ENCODE data around the gene GRIN2B.
A peak's percentile ranks its signal among the peaks of the same experiment; 100 is the strongest.

Gene GRIN2B

DNA sequence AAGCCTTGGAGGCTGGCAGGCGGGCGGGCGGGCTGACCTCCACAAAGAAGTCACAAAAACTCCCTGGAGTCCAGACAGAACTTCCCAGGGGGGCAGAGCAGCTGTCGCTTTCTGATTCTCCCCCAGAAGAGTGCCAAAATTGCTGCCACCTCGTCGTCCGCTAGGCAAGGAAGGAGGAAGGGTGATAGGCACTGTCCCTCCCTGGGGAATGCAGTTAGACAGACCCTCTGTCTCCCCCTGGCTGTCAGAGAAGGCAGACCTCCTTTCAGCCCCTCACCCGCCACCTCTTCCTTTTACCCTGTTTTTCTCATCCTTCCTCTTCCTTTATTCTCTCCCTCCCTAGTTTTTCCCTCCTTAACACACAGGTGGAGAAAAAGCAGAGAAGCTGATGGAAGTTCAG, 18.7 kb downstream of the GRIN2B start:
- no peak for DNase-seq (ENCODE audit: low read depth, low spot score)
- TF ChIP-seq, protein P1, sequence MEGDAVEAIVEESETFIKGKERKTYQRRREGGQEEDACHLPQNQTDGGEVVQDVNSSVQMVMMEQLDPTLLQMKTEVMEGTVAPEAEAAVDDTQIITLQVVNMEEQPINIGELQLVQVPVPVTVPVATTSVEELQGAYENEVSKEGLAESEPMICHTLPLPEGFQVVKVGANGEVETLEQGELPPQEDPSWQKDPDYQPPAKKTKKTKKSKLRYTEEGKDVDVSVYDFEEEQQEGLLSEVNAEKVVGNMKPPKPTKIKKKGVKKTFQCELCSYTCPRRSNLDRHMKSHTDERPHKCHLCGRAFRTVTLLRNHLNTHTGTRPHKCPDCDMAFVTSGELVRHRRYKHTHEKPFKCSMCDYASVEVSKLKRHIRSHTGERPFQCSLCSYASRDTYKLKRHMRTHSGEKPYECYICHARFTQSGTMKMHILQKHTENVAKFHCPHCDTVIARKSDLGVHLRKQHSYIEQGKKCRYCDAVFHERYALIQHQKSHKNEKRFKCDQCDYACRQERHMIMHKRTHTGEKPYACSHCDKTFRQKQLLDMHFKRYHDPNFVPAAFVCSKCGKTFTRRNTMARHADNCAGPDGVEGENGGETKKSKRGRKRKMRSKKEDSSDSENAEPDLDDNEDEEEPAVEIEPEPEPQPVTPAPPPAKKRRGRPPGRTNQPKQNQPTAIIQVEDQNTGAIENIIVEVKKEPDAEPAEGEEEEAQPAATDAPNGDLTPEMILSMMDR (IDR thresholded peaks at IDR 0.05; ENCODE audit: low read depth, low read length) = peak; percentile 29
- in situ Hi-C loops (cut with HindIII; ENCODE audit: low sequenced_read_pairs) = no loop called here
- no peak overlapping the region for H3K4me3 ChIP-seq (ENCODE audit: low read depth, low read length)

DNA sequence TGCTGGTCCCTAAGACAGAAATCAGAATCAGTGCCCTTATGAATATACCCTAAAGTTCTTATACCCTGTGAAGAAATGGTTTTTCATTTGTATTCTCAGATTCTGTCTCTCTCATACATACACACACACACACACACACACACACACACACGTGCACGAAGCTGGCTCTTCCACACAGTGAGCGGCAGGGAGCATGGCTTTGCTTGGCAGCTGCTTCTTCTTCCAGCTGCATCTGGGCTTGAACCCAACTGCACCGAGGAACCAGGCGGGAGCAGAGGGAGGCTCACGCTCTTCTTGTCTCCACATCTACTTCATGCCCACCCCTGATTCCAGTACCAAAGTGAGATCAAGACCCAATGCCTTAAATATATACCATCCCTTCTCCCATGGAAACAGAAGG, 19.4 kb downstream of the GRIN2B start:
- TF ChIP-seq, protein P1 (IDR thresholded peaks at IDR 0.05; ENCODE audit: low read depth, low read length) = no peak
- no peak for DNase-seq (ENCODE audit: low read depth, low spot score)
- no peak overlapping the region for H3K4me3 ChIP-seq (ENCODE audit: low read depth, low read length)
- in situ Hi-C loops (cut with HindIII; ENCODE audit: low sequenced_read_pairs) = no loop called here

DNA sequence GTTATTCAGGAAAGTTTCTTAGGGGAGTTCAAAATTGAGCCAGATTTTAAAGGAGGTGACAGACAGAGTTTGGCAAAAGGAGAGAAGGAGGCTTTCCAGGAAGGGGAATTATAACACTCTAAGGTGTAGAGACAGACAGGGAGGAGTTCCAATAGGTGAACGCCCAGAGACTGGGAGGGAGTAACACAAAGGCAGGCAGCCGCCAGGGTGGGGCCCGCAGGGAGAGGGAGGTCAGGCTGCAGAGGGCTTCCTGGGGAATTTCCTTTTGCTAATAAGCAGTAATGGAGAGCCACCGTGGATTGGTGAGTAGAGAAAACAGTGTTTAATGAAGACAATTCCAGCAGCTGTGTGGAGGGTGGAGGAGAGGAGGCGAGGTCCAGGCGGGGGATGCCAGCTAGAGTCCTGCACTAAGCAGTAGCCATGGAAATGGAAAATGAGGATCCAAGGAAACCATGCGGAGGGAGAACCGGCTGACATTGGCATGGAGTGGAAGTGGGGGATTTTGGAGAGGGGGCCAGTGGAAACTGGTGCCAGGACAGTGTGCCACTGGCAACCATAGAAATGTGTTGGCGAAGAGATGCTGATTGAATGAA, 22.2 kb downstream of the GRIN2B start:
- H3K4me3 ChIP-seq (ENCODE audit: low read depth, low read length) = no peak overlapping the region
- DNase-seq (ENCODE audit: low read depth, low spot score) = no peak
- in situ Hi-C loops (cut with HindIII; ENCODE audit: low sequenced_read_pairs) = no loop called here
- TF ChIP-seq, protein P1 (IDR thresholded peaks at IDR 0.05; ENCODE audit: low read depth, low read length) = no peak

DNA sequence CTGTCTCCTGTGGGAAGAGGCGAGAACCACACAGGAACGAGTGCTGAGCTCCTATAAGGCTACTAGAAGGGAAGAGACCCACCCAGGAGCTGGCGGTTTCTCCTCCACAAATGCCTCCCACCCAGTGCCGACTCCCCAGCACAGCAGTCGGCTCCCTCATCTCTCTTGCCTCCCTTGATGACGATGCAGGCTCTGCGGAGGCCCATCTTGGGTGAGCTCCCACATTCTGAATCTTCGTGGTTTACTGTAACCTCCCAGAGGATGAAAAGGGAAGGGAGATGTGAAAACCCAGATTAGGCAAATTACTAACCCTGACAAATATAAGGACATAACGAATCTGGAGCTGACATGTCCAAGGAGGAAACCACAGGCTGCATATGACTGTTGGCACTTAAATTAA, 23.8 kb downstream of the GRIN2B start:
- in situ Hi-C loops (cut with HindIII; ENCODE audit: low sequenced_read_pairs) = no loop called here
- no peak for DNase-seq (ENCODE audit: low read depth, low spot score)
- no peak overlapping the region for H3K4me3 ChIP-seq (ENCODE audit: low read depth, low read length)
- TF ChIP-seq, protein P1 (IDR thresholded peaks at IDR 0.05; ENCODE audit: low read depth, low read length) = no peak

DNA sequence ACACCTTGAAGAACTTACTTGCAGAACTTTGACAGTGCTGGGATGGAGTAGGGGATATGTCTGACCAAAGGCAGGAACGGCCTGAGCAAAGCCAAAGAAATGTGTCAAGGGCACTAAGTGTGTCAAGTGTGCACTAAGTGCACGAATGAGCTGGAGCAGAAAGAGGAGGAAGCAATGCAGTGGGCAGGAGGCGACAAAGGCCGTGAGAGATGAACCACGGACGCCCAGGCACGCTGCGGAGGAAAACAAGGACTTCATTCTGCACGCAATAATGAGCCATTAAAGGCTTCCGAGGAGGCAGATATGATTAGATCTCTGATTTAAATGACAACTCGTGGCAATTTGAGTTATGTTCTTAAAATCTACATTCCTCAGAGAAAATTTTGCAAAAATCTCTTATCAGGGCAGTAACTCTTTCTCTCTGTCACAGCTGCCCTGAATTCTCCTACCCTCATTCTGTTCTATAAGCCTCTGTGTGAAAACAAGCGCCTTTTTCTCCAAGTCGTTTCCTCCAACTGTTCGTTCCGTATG, 25.3 kb downstream of the GRIN2B start:
- TF ChIP-seq, protein P1 (IDR thresholded peaks at IDR 0.05; ENCODE audit: low read depth, low read length) = no peak
- in situ Hi-C loops (cut with HindIII; ENCODE audit: low sequenced_read_pairs) = no loop called here
- DNase-seq (ENCODE audit: low read depth, low spot score) = no peak

DNA sequence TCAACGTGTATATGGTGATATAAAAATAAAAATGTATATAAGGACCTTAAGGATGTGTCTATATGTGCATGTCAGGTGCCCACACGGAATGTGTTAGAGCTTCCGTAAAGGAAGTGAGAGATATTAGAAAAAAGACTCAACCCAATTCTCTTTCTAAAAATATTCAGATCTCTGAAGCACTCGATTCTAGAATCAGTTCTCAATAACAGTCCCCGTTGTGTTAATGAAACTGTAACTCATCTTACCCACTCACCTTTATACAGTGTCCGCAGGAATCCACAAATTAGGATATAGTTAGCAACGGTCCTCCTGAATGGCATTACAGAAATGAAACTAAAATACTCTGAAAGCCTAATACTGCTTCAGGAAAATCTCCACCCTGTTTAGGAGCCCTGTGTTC, 29.3 kb downstream of the GRIN2B start:
- no peak overlapping the region for H3K4me3 ChIP-seq (ENCODE audit: low read depth, low read length)
- no peak for DNase-seq (ENCODE audit: low read depth, low spot score)
- in situ Hi-C loops (cut with HindIII; ENCODE audit: low sequenced_read_pairs) = no loop called here
- TF ChIP-seq, protein P1 (IDR thresholded peaks at IDR 0.05; ENCODE audit: low read depth, low read length) = no peak

More for the DNA sequence above, 25.3 kb downstream of the GRIN2B start:
- no peak overlapping the region for H3K4me3 ChIP-seq (ENCODE audit: low read depth, low read length)
